ENCODE data around the gene RASGEF1B.

Gene RASGEF1B

GRCh38 chr4:81392164-81392563, 79.5 kb downstream of the RASGEF1B start:
- no peak for FAIRE-seq

- no peak for FAIRE-seq
Measured at GRCh38 chr4:81389720-81390119, 82.0 kb downstream of the RASGEF1B start.

DNA sequence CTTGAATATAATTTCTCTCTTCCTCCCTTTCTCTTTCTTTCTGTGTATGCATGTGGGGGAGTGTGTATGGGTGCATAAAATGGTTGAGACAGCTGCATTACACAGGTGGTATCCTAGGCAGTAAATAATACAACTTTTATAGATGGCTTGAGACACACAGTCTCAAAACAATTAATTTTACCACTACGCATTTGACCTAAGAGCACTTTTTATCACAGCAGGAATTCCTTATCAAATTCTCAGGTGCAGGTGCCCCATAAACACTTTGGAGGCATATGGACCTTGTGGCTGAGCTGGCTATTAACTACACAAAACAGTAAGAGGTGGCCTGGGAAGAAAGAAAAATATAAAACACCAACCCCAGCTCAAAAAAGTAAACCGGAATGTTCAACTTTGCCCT, 91.3 kb downstream of the RASGEF1B start:
- no peak for FAIRE-seq

DNA sequence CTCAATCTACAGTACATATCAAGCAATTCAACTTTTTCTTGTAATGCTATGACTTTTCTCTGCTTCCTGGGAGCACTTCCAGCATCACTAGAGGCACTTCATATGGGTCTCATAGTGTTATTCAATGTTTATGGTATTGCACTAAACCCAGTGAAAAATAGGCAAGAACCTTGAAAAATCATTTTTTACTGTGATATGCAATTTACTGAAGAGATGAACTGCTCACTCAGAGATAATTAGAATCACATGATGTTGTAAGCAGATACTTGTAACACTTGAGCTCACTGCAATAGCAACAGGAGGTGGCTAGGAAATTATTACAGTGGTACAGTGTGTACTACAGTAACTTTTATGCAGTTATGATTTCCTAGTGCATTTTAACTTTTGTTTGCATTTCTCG, 93.3 kb downstream of the RASGEF1B start:
- no peak for FAIRE-seq

- FAIRE-seq, result no peak
Measured at GRCh38 chr4:81377191-81377590, 94.5 kb downstream of the RASGEF1B start.

DNA sequence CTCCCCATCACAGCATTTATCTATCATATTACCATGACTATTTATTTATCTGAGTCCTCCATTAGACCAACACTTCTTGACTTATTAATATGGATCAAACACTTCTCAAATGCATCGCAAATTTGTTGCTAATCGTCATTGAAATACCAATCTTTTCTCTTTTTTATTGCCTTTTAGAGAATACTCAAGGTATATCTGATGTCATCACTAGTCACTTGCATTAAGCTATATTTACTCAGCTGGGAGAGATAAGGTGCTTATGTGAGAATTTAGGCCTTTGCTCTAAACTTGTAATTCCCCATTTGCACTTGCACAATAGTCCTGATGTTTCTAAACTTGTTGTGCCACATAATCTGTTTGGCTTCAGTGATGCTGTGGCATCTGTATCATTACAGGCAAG, 95.0 kb downstream of the RASGEF1B start:
- no peak for FAIRE-seq

Measured in TTC549 (cell line).